22Rv1 (cell line): ENCODE measurements around the gene FABP3.

Experiments
- CTCF ChIP-seq: fragments of 450-650 bp; IDR thresholded peaks from 2 replicates; pipeline ENCODE4 v1.5.1; 2017; ENCODE audit warnings: mild to moderate bottlenecking
- ZFX ChIP-seq: fragments of 450-650 bp; IDR thresholded peaks from 2 replicates; pipeline ENCODE4 v1.6.1; 2017; ENCODE audit warnings: antibody characterized with exemption, borderline replicate concordance

- TF ChIP-seq CTCF (no peak), ZFX (no peak)
These were observed 34.3 kb upstream of the FABP3 start for GRCh38 chr1:31407029-31407626.
